LNCAP (cell line): ENCODE data around the gene TSPOAP1.

ENCODE experiments used
- CTCF ChIP-seq: fragments of 450-650 bp; IDR thresholded peaks from 2 replicates; pipeline ENCODE4 v1.5.1; 2017; ENCODE audit warnings: mild to moderate bottlenecking

The TSPOAP1 gene

GRCh38 chr17:58268326-58268725, 60.3 kb downstream of the TSPOAP1 start:
- TF ChIP-seq CTCF: no peak

- no peak for TF ChIP-seq CTCF
These were observed 61.0 kb downstream of the TSPOAP1 start for GRCh38 chr17:58267347-58268324.

- no peak for TF ChIP-seq CTCF
These were observed 62.4 kb downstream of the TSPOAP1 start for GRCh38 chr17:58265902-58266875.

GRCh38 chr17:58265271-58265670, 63.3 kb downstream of the TSPOAP1 start:
- TF ChIP-seq CTCF: no peak

- no peak for TF ChIP-seq CTCF
These were observed 64.0 kb downstream of the TSPOAP1 start for GRCh38 chr17:58264407-58265103.

GRCh38 chr17:58263773-58264172, 64.8 kb downstream of the TSPOAP1 start:
- TF ChIP-seq CTCF: no peak

GRCh38 chr17:58262149-58262548, 66.4 kb downstream of the TSPOAP1 start:
- TF ChIP-seq CTCF: no peak
